HUES6 (cell line): ENCODE data around the gene BHLHE40.

Experiments
- H3K27ac ChIP-seq: 2 replicates; pipeline ENCODE4 v1.7.0; 2013; ENCODE audit warnings: low read depth, mild to moderate bottlenecking, low read length, inconsistent platforms
- H3K27me3 ChIP-seq: 2 replicates; pipeline ENCODE4 v1.6.1; 2013; ENCODE audit warnings: low read length; ENCODE audit not compliant: control insufficient read depth, insufficient read depth
- H3K36me3 ChIP-seq: 2 replicates; pipeline ENCODE4 v1.6.1; 2013; ENCODE audit warnings: low read length; ENCODE audit not compliant: control insufficient read depth, insufficient read depth
- H3K4me1 ChIP-seq: 2 replicates; pipeline ENCODE4 v1.6.1; 2013; ENCODE audit warnings: low read length; ENCODE audit not compliant: control insufficient read depth, insufficient read depth
- H3K4me3 ChIP-seq: 2 replicates; pipeline ENCODE4 v1.5.1; 2013; ENCODE audit warnings: low read depth, low read length
- H3K9ac ChIP-seq: one replicate; pipeline ENCODE4 v1.6.1; 2013; ENCODE audit warnings: mild to moderate bottlenecking, low read length
- H3K9me3 ChIP-seq: 2 replicates; pipeline ENCODE4 v1.6.1; 2013; ENCODE audit warnings: low read depth, low read length; ENCODE audit not compliant: control insufficient read depth, insufficient read depth

Gene BHLHE40

GRCh38 chr3:4994823-4995499 is 15.7 kb downstream of the BHLHE40 start:
- peak overlapping the region; percentile 56 for H3K9ac ChIP-seq
- no peak overlapping the region for H3K4me3 ChIP-seq
- peak overlapping the region; percentile 61; the same call in 1 of the 2 replicates for H3K27ac ChIP-seq
- H3K4me1 ChIP-seq = peaks cover 31% of the 10 kb centered on the region
- H3K27me3 ChIP-seq = no peaks in the 10 kb centered on the region
- H3K36me3 ChIP-seq = no peaks in the 10 kb centered on the region
- H3K9me3 ChIP-seq = no peaks in the 10 kb centered on the region

- no peaks in the 10 kb centered on the region for H3K9me3 ChIP-seq
- peaks cover 31% of the 10 kb centered on the region for H3K4me1 ChIP-seq
- no peaks in the 10 kb centered on the region for H3K36me3 ChIP-seq
- H3K4me3 ChIP-seq = no peak overlapping the region
- no peak overlapping the region for H3K27ac ChIP-seq
- H3K27me3 ChIP-seq = no peaks in the 10 kb centered on the region
- peak overlapping the region; percentile 56 for H3K9ac ChIP-seq
Measured at GRCh38 chr3:4995500-4996053, 16.3 kb downstream of the BHLHE40 start.

GRCh38 chr3:4996223-4996765 is 17.1 kb downstream of the BHLHE40 start:
- H3K9ac ChIP-seq = peak overlapping the region; percentile 2
- no peaks in the 10 kb centered on the region for H3K36me3 ChIP-seq
- H3K4me3 ChIP-seq = no peak overlapping the region
- no peaks in the 10 kb centered on the region for H3K27me3 ChIP-seq
- no peak overlapping the region for H3K27ac ChIP-seq
- no peaks in the 10 kb centered on the region for H3K9me3 ChIP-seq
- H3K4me1 ChIP-seq = peaks cover 35% of the 10 kb centered on the region

GRCh38 chr3:4996771-4997291 is 17.6 kb downstream of the BHLHE40 start:
- H3K27me3 ChIP-seq = no peaks in the 10 kb centered on the region
- peaks cover 35% of the 10 kb centered on the region for H3K4me1 ChIP-seq
- no peaks in the 10 kb centered on the region for H3K9me3 ChIP-seq
- H3K4me3 ChIP-seq = no peak overlapping the region
- H3K36me3 ChIP-seq = no peaks in the 10 kb centered on the region
- H3K9ac ChIP-seq = peak overlapping the region; percentile 2
- no peak overlapping the region for H3K27ac ChIP-seq

- H3K36me3 ChIP-seq = no peaks in the 10 kb centered on the region
- H3K4me1 ChIP-seq = peaks cover 46% of the 10 kb centered on the region
- H3K27me3 ChIP-seq = no peaks in the 10 kb centered on the region
- no peak overlapping the region for H3K4me3 ChIP-seq
- no peak overlapping the region for H3K9ac ChIP-seq
- no peak overlapping the region for H3K27ac ChIP-seq
- no peaks in the 10 kb centered on the region for H3K9me3 ChIP-seq
Measured at GRCh38 chr3:4997946-4998345, 18.7 kb downstream of the BHLHE40 start.

GRCh38 chr3:4999531-5000184 is 20.4 kb downstream of the BHLHE40 start:
- Histone ChIP-seq H3K27me3 (no peaks in the 10 kb centered on the region), H3K4me3 (no peak overlapping the region), H3K27ac (no peak overlapping the region), H3K9ac (no peak overlapping the region), H3K4me1 (peaks cover 48% of the 10 kb centered on the region), H3K36me3 (no peaks in the 10 kb centered on the region), H3K9me3 (no peaks in the 10 kb centered on the region)

GRCh38 chr3:5001135-5001534 is 21.9 kb downstream of the BHLHE40 start:
- Histone ChIP-seq H3K27me3 (no peaks in the 10 kb centered on the region), H3K36me3 (no peaks in the 10 kb centered on the region), H3K27ac (no peak overlapping the region), H3K4me1 (peaks cover 42% of the 10 kb centered on the region), H3K4me3 (no peak overlapping the region), H3K9me3 (no peaks in the 10 kb centered on the region), H3K9ac (no peak overlapping the region)

- no peak overlapping the region for H3K4me3 ChIP-seq
Measured at GRCh38 chr3:5001805-5002173, 22.6 kb downstream of the BHLHE40 start.

GRCh38 chr3:5002174-5002870 is 23.1 kb downstream of the BHLHE40 start:
- H3K9me3 ChIP-seq = no peaks in the 10 kb centered on the region
- H3K36me3 ChIP-seq = no peaks in the 10 kb centered on the region
- H3K9ac ChIP-seq = no peak overlapping the region
- H3K4me1 ChIP-seq = peaks cover 32% of the 10 kb centered on the region
- H3K27me3 ChIP-seq = no peaks in the 10 kb centered on the region
- H3K27ac ChIP-seq = no peak overlapping the region
- H3K4me3 ChIP-seq = no peak overlapping the region

More at GRCh38 chr3:5001805-5002173, 22.6 kb downstream of the BHLHE40 start:
- H3K27me3 ChIP-seq = no peaks in the 10 kb centered on the region
- peaks cover 36% of the 10 kb centered on the region for H3K4me1 ChIP-seq
- H3K9me3 ChIP-seq = no peaks in the 10 kb centered on the region
- H3K27ac ChIP-seq = no peak overlapping the region
- no peaks in the 10 kb centered on the region for H3K36me3 ChIP-seq
- H3K9ac ChIP-seq = no peak overlapping the region

GRCh38 chr3:5002871-5003247 is 23.6 kb downstream of the BHLHE40 start:
- H3K27ac ChIP-seq = no peak overlapping the region
- no peak overlapping the region for H3K9ac ChIP-seq
- H3K4me1 ChIP-seq = peaks cover 32% of the 10 kb centered on the region
- no peaks in the 10 kb centered on the region for H3K27me3 ChIP-seq
- H3K9me3 ChIP-seq = no peaks in the 10 kb centered on the region
- no peaks in the 10 kb centered on the region for H3K36me3 ChIP-seq
- H3K4me3 ChIP-seq = no peak overlapping the region
